ENCODE data around the gene TASOR2. TPM values are rescaled to one million over a fixed set of nuclear protein-coding genes. Genes with fewer than 3 reads are reported as not detected.
A peak's percentile ranks its signal among the peaks of the same experiment; 100 is the strongest.

The TASOR2 gene
- total RNA-seq, 4 donors from 2014 or later, result 55.0 to 106 (median 75.9) TPM

DNA sequence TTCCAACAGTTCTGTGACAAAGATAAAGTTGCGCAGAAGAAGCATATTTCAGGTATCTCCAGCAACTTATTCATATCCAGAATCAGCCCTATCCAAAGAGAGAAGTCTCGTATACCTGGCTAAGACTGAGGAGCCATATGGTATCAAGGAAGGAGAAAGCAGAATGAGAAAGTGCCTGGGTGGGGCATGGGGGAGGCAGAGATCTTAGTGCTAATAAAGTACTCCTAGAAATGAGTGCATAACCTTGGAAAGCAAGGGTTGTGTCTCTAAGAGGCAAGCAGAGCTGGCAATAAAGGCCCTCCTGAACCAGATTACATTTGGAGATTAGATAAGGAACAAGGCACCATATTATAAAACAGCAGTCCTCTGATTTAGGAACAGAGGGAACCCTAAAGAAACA, 12.7 kb downstream of the TASOR2 start:
- H3K4me3 ChIP-seq, result no peak overlapping the region
- intact Hi-C loops (cut with DNase I; ENCODE audit: low total_unique reads), result no loop called here
- in situ Hi-C loops (cut with MboI; ENCODE audit: low pct_ligation_motif_present in 1 of 4, low pct_unique_long_range_greater_than_20kb in 1 of 4, low sequenced_read_pairs in 3 of 4), result no loop called here
- peak overlapping the region; percentile 7 to 60 (median 54) for H3K27ac ChIP-seq
- 61 to 65% methylated on average over 2 of the region's 2 CpGs for WGBS, 2 donors (ENCODE audit: low coverage in 1 of 2)
- no peaks in the 10 kb centered on the region for H3K9me3 ChIP-seq
- peaks cover 9 to 62% (median 21%) of the 10 kb centered on the region in 4 donors for H3K4me1 ChIP-seq
- H3K36me3 ChIP-seq, result no peaks in the 10 kb centered on the region
- H3K27me3 ChIP-seq, result no peaks in the 10 kb centered on the region
- DNase-seq, result peak; percentile 42
- TF ChIP-seq POLR2A (IDR thresholded peaks at IDR 0.05) (no peak), EP300 (IDR thresholded peaks at IDR 0.05; ENCODE audit: low read depth) (no peak), POLR2AphosphoS5 (IDR thresholded peaks at IDR 0.05) (no peak)
- TF ChIP-seq, protein P1, sequence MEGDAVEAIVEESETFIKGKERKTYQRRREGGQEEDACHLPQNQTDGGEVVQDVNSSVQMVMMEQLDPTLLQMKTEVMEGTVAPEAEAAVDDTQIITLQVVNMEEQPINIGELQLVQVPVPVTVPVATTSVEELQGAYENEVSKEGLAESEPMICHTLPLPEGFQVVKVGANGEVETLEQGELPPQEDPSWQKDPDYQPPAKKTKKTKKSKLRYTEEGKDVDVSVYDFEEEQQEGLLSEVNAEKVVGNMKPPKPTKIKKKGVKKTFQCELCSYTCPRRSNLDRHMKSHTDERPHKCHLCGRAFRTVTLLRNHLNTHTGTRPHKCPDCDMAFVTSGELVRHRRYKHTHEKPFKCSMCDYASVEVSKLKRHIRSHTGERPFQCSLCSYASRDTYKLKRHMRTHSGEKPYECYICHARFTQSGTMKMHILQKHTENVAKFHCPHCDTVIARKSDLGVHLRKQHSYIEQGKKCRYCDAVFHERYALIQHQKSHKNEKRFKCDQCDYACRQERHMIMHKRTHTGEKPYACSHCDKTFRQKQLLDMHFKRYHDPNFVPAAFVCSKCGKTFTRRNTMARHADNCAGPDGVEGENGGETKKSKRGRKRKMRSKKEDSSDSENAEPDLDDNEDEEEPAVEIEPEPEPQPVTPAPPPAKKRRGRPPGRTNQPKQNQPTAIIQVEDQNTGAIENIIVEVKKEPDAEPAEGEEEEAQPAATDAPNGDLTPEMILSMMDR (IDR thresholded peaks at IDR 0.05), result no peak

DNA sequence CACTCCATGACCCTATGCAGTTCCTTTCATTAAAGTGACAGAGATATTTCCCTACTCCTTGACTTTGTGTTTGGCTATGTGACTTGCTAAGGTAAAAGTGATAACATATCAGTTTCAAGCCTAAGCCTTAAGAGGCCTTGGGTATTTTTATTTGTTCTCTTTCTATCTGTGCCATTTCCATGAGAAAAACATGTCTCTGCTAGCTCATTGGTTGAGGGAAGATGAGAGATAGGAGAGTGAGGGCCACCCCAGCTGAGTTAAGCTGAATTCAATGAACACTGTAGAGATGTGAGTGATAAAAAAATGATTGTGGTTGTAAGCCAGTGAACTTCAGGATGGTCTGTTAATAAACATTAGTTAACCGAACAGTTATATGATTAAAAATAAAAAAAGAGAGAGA, 13.4 kb downstream of the TASOR2 start:
- no peaks in the 10 kb centered on the region for H3K9me3 ChIP-seq
- peaks cover 2 to 62% (median 19%) of the 10 kb centered on the region in 4 donors for H3K4me1 ChIP-seq
- no peaks in the 10 kb centered on the region for H3K36me3 ChIP-seq
- WGBS, 2 donors (ENCODE audit: low coverage in 1 of 2), result 88 to 100% methylated on average over 1 of the region's 1 CpG
- DNase-seq, result no peak
- H3K27me3 ChIP-seq, result no peaks in the 10 kb centered on the region
- intact Hi-C loops (cut with DNase I; ENCODE audit: low total_unique reads), result no loop called here
- H3K4me3 ChIP-seq, result no peak overlapping the region
- peak overlapping the region; percentile 7 to 58 (median 30) for H3K27ac ChIP-seq
- TF ChIP-seq EP300 (IDR thresholded peaks at IDR 0.05; ENCODE audit: low read depth) (no peak), POLR2AphosphoS5 (IDR thresholded peaks at IDR 0.05) (no peak), POLR2A (IDR thresholded peaks at IDR 0.05) (no peak)
- TF ChIP-seq, protein P1 (IDR thresholded peaks at IDR 0.05), result no peak
- in situ Hi-C loops (cut with MboI; ENCODE audit: low pct_ligation_motif_present in 1 of 4, low pct_unique_long_range_greater_than_20kb in 1 of 4, low sequenced_read_pairs in 3 of 4), result no loop called here

DNA sequence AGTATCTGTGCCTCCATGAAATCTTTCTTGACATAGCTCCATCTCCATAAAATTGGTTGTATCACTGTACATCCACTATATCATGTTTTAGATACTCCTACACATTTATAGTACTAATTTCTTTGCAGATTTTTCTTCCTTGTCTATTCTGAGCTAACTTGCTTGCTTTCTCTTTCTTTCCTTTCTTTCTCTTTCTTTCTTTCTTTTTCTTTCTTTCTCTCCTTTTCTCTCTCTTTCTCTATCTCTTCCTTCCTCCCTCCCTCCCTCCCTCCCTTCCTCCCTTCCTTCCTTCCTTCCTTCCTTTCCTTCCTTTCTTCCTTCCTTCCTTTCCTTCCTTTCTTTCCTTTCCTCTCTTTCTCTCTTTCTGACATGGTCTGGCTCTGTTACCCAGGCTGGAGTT, 23.7 kb downstream of the TASOR2 start:
- intact Hi-C loops (cut with DNase I; ENCODE audit: low total_unique reads) (no loop called here), in situ Hi-C loops (cut with MboI; ENCODE audit: low pct_ligation_motif_present in 1 of 4, low pct_unique_long_range_greater_than_20kb in 1 of 4, low sequenced_read_pairs in 3 of 4) (no loop called here)
- no peak overlapping the region for H3K27ac ChIP-seq
- H3K27me3 ChIP-seq, result no peaks in the 10 kb centered on the region
- peaks cover 0 to 30% (median 8%) of the 10 kb centered on the region in 4 donors for H3K4me1 ChIP-seq
- H3K36me3 ChIP-seq, result no peaks in the 10 kb centered on the region
- DNase-seq, result no peak
- no peak overlapping the region for H3K4me3 ChIP-seq
- no peak for TF ChIP-seq POLR2A (IDR thresholded peaks at IDR 0.05)
- H3K9me3 ChIP-seq, result no peaks in the 10 kb centered on the region

DNA sequence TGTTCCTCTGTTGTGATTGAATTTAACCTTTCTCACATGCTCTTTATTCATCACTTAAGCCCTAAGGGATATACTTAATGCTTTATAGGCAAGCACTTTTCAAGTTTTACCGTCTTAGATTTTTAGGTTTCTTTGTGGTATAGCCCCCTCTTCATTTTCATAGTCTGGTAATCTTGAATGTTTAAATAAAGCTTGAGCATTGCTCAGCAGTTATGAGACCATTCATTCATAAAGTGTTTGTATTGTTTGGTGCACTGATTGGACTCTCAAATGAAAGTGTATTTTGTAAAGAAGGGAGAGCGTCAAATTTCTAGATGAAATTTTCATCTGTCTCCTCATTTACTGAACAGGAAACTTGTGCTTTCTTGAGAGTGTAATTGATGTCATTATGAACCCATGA, 25.2 kb downstream of the TASOR2 start:
- intact Hi-C loops (cut with DNase I; ENCODE audit: low total_unique reads), result no loop called here
- Histone ChIP-seq H3K9me3 (no peaks in the 10 kb centered on the region), H3K27me3 (no peaks in the 10 kb centered on the region), H3K4me1 (peaks cover 0 to 30% (median 8%) of the 10 kb centered on the region in 4 donors), H3K36me3 (no peaks in the 10 kb centered on the region), H3K27ac (no peak overlapping the region), H3K4me3 (no peak overlapping the region)
- in situ Hi-C loops (cut with MboI; ENCODE audit: low pct_ligation_motif_present in 1 of 4, low pct_unique_long_range_greater_than_20kb in 1 of 4, low sequenced_read_pairs in 3 of 4), result no loop called here
- DNase-seq, result no peak
- WGBS, 2 donors (ENCODE audit: low coverage in 1 of 2), result 82% methylated on average over 2 of the region's 2 CpGs
- TF ChIP-seq POLR2AphosphoS5 (IDR thresholded peaks at IDR 0.05) (no peak), POLR2A (IDR thresholded peaks at IDR 0.05) (no peak)

DNA sequence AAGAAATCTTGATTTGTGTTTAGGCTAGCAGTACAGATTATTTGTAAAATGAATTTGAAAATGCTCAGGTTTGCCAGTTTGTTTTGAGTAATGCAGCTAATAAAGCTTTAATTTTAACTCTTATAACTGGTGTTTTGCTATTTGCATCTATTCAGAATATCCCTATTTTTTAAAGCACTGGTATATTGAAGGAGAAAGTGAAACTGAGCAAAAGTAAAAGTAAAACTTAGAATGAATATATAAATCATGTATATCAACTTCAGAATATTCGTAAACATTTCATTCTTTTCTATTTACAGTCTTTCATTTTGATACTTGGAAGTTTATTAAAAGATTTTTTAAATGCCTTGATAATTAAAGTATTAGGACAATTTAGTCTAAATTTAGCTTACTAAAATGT, 26.2 kb downstream of the TASOR2 start:
- H3K27ac ChIP-seq, result peak overlapping the region in 1 of 4 donors; percentile 7
- peaks cover 0 to 33% (median 8%) of the 10 kb centered on the region in 4 donors for H3K4me1 ChIP-seq
- H3K9me3 ChIP-seq, result no peaks in the 10 kb centered on the region
- no peaks in the 10 kb centered on the region for H3K36me3 ChIP-seq
- WGBS, 2 donors (ENCODE audit: low coverage in 1 of 2), result 34 to 53% methylated on average over 1 of the region's 1 CpG
- in situ Hi-C loops (cut with MboI; ENCODE audit: low pct_ligation_motif_present in 1 of 4, low pct_unique_long_range_greater_than_20kb in 1 of 4, low sequenced_read_pairs in 3 of 4) (no loop called here), intact Hi-C loops (cut with DNase I; ENCODE audit: low total_unique reads) (no loop called here)
- no peaks in the 10 kb centered on the region for H3K27me3 ChIP-seq
- no peak for DNase-seq
- no peak for TF ChIP-seq POLR2AphosphoS5 (IDR thresholded peaks at IDR 0.05)
- peak overlapping the region in 1 of 4 donors; percentile 30 for H3K4me3 ChIP-seq

DNA sequence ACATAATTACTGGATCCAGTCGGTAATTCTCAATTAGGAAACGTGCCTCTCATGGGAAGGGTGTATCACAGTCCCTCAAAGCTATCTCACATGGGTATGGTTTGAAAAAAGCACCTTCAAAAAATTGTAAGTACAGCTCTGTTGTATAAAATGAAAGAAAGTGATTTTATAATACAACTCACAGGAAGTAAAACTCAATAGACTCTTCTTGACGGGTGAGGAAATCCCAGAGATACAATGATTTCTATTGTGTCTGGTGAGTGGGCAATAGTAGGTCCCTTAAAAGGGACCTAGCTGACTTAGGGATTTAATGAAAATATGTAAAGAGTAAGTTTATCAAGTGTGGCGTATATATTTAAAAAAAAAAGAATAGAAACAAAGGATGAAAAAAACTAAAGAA, 27.0 kb downstream of the TASOR2 start:
- H3K9me3 ChIP-seq, result no peaks in the 10 kb centered on the region
- no peaks in the 10 kb centered on the region for H3K27me3 ChIP-seq
- intact Hi-C loops (cut with DNase I; ENCODE audit: low total_unique reads), result no loop called here
- H3K27ac ChIP-seq, result peak overlapping the region in 1 of 4 donors; percentile 7
- in situ Hi-C loops (cut with MboI; ENCODE audit: low pct_ligation_motif_present in 1 of 4, low pct_unique_long_range_greater_than_20kb in 1 of 4, low sequenced_read_pairs in 3 of 4), result no loop called here
- no peak for TF ChIP-seq POLR2AphosphoS5 (IDR thresholded peaks at IDR 0.05)
- no peak for TF ChIP-seq POLR2A (IDR thresholded peaks at IDR 0.05)
- TF ChIP-seq, protein P1 (IDR thresholded peaks at IDR 0.05), result no peak
- no peak for TF ChIP-seq EP300 (IDR thresholded peaks at IDR 0.05; ENCODE audit: low read depth)
- peaks cover 0 to 33% (median 8%) of the 10 kb centered on the region in 4 donors for H3K4me1 ChIP-seq
- no peak for DNase-seq
- peak overlapping the region in 1 of 4 donors; percentile 30 for H3K4me3 ChIP-seq
- no peaks in the 10 kb centered on the region for H3K36me3 ChIP-seq
- 53 to 55% methylated on average over 4 of the region's 4 CpGs for WGBS, 2 donors (ENCODE audit: low coverage in 1 of 2)

Data from transverse colon (tissue), 4 donors.